CD4-positive, CD25-positive, alpha-beta regulatory T cell (primary cell): ENCODE results near the gene PAK6. TPM values are rescaled to one million over a fixed set of nuclear protein-coding genes. Genes with fewer than 3 reads are reported as not detected.

Experiments
- ATAC-seq, 2 donors: fragments of 150-1000 bp; cut with Tn5 transposase; one replicate each; pipeline ENCODE4 v1.10.0; 2021; ENCODE audit warnings: low read depth in 2 of 2, moderate number of reproducible peaks in 2 of 2, moderate library complexity in 1 of 2
- DNase-seq, 3 donors: peaks; one replicate each; pipeline versions ENCODE4 v3.0.0 to v3.0.0-alpha.2; 2012 to 2022; ENCODE audit warnings: mixed read lengths in 1 of 3
- H3K27ac ChIP-seq: one replicate; pipeline ENCODE4 v1.7.0; 2013; ENCODE audit warnings: mild to moderate bottlenecking, low read length; ENCODE audit not compliant: insufficient read depth, poor library complexity, severe bottlenecking
- H3K27me3 ChIP-seq: one replicate; pipeline ENCODE4 v1.7.0; 2013; ENCODE audit warnings: low read length; ENCODE audit not compliant: control insufficient read depth, insufficient read depth
- H3K36me3 ChIP-seq: one replicate; pipeline ENCODE4 v1.7.0; 2013; ENCODE audit warnings: mild to moderate bottlenecking, low read length, moderate library complexity; ENCODE audit not compliant: control insufficient read depth, insufficient read depth
- H3K4me1 ChIP-seq: 2 replicates; pipeline ENCODE4 v1.7.0; 2013; ENCODE audit warnings: mild to moderate bottlenecking, low read length; ENCODE audit not compliant: insufficient read depth, control insufficient read depth, poor library complexity, severe bottlenecking
- H3K4me3 ChIP-seq: one replicate; pipeline ENCODE4 v1.7.0; 2013; ENCODE audit warnings: low read depth, mild to moderate bottlenecking, low read length, moderate library complexity
- H3K9me3 ChIP-seq, 2 experiments: 1 replicate in 1 of 2; 2 replicates in 1 of 2; pipeline ENCODE4 v1.7.0; 2013; ENCODE audit warnings: low read length in 2 of 2, mild to moderate bottlenecking in 1 of 2, moderate library complexity in 1 of 2; ENCODE audit not compliant: control insufficient read depth in 2 of 2
- H3K27ac Mint-ChIP-seq, 3 donors: one replicate each; pipeline ENCODE4 v1.8.0; 2020 to 2022; ENCODE audit warnings: mild to moderate bottlenecking in 3 of 3, mixed read lengths in 3 of 3, moderate library complexity in 2 of 3
- H3K27me3 Mint-ChIP-seq: one replicate; pipeline ENCODE4 v1.8.0; 2022; ENCODE audit warnings: mild to moderate bottlenecking, mixed read lengths
- H3K36me3 Mint-ChIP-seq: one replicate; pipeline ENCODE4 v1.8.0; 2020; ENCODE audit warnings: mixed read lengths
- H3K4me1 Mint-ChIP-seq, 4 donors: one replicate each; pipeline ENCODE4 v1.8.0; 2020 to 2022; ENCODE audit warnings: mixed read lengths in 4 of 4, mild to moderate bottlenecking in 1 of 4
- H3K4me3 Mint-ChIP-seq, 4 donors: one replicate each; pipeline ENCODE4 v1.8.0; 2020 to 2022; ENCODE audit warnings: mild to moderate bottlenecking in 4 of 4, mixed read lengths in 4 of 4, moderate library complexity in 3 of 4
- H3K9me3 Mint-ChIP-seq, 7 donors: one replicate each; pipeline ENCODE4 v1.8.0; 2020 to 2022; ENCODE audit warnings: mixed read lengths in 7 of 7, mild to moderate bottlenecking in 3 of 7, moderate library complexity in 2 of 7
- polyA plus RNA-seq, 4 donors: library from polyadenylated mRNA; unstranded; fragments of 300-500 nt; fragmentation: Illumina TruSeq; gene quantifications; one replicate each; pipeline ENCODE4 v1.2.3, GENCODE V29; 2021
- total RNA-seq: library from RNA; stranded (reverse); gene quantifications from one replicate; pipeline ENCODE4 v1.2.3, GENCODE V29; 2022

PAK6 gene
- total and polyA plus RNA-seq, 5 donors from 2014 or later: not detected

DNA sequence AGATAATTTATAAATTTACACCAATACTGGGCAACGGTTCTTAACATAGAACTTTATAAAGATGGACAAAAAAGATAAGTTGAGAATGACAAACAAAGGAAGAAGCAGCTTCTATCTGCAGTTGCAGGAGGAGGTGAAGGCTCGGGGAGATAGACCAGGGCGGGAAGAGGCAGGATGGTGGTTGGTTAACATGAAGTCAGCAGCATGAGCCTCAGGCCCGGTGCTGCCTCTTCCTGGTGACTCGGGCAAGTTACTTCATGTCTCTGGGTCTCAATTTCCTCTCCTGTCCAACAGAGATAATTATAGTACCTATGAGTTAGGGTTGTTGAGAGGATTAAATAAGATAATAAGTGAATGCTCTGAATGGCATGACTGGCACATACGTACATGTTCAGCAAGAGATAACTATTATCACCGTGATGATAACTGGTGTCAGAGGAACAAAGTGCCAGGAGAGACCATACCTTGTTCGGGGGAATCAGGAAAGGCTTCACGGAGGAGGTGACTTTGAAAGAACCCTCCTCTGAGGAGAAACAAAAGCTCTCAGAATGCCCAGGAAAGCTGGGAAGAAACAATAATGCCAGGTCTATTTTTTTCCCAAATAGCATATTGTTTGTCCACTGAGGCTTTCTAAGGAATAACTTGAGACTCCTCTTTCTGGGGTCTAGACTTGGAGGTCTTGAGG, 4.4 kb downstream of the PAK6 start:
- DNase-seq (no peak), ATAC-seq (no peak)
- Mint-ChIP-seq H3K36me3 (no peaks in the 10 kb centered on the region), H3K4me1 (peaks cover 0 to 10% (median 2%) of the 10 kb centered on the region in 4 donors), H3K27ac (no peak overlapping the region), H3K27me3 (peaks cover 36% of the 10 kb centered on the region), H3K9me3 (no peaks in the 10 kb centered on the region), H3K4me3 (no peak overlapping the region)
- H3K4me3 ChIP-seq: no peak overlapping the region
- peaks cover 12% of the 10 kb centered on the region for H3K4me1 ChIP-seq
- no peaks in the 10 kb centered on the region for H3K27me3 ChIP-seq
- no peak overlapping the region for H3K27ac ChIP-seq
- no peaks in the 10 kb centered on the region for H3K9me3 ChIP-seq
- no peaks in the 10 kb centered on the region for H3K36me3 ChIP-seq

DNA sequence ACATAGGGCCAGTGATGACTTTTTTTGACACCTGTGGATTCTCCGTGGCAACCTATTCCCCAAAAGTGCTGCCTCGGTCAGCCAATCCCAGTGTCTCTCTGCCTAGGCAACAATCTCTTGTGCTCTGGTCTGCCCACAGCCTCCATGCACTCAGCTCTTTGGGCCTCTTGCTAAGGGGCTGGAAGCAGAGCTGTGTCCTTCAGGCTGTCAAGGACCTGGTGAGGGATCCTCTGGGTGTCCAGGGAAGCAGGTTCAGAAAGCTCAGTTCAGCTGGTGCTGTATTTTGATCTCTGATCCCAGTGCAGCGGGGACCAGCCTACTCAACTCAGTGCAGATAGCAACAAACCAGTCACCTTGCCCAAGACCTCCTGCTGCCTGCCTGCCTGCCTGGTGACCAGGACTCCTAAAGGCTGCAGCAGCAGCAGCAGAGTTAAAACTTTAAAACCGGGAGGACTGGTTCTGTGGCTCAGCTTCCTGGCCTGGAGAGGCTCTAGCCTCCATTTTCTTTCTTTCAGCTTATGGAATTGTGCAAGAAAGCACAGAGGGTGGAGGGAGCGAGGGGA, 6.2 kb downstream of the PAK6 start:
- Mint-ChIP-seq H3K4me1 (no peaks in the 10 kb centered on the region), H3K27ac (no peak overlapping the region), H3K4me3 (no peak overlapping the region), H3K9me3 (no peaks in the 10 kb centered on the region), H3K36me3 (no peaks in the 10 kb centered on the region), H3K27me3 (peaks cover 31% of the 10 kb centered on the region)
- ATAC-seq: no peak
- Histone ChIP-seq H3K9me3 (no peaks in the 10 kb centered on the region), H3K27ac (no peak overlapping the region), H3K4me3 (no peak overlapping the region), H3K4me1 (no peaks in the 10 kb centered on the region), H3K36me3 (no peaks in the 10 kb centered on the region), H3K27me3 (no peaks in the 10 kb centered on the region)
- DNase-seq: no peak

DNA sequence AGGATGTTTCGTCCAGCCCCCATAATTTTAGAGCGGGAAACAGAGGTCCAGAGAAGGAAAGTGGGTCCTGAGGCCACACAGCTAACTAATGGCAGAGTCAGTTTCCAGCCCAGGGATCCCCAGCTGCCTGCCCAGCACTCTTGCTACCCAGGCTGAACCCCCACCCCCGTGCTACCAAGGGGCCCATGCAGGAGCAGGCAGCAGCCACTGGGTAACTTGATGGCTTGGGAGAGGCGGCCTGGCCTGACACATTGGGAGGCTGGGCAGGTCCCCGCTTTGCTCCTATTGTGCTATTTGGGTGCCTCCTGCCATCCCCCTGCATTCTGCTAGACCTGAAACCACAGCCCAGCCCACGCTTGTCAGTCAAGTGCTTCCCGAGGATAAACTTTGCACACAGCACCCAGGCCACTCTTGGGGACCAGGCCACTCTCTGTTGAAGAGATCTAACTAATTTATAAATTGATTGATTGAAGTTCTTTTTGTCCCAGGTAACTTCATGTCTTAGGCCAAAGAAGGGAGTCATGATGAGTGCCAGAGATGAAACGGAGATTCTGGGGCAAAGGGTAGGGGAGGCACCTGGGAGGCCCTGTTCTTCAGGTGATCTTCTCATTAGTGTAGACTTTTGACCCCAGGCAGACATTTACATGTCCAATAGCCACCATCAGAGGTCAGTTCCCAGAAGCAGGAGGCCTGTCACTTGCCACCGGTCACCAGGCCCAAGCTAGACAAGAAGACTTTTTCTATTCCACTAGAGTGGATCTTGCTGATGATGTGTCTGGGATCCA, 7.0 kb downstream of the PAK6 start:
- no peaks in the 10 kb centered on the region for H3K9me3 Mint-ChIP-seq
- no peaks in the 10 kb centered on the region for H3K4me1 Mint-ChIP-seq
- H3K27me3 Mint-ChIP-seq: peaks cover 31% of the 10 kb centered on the region
- H3K4me3 Mint-ChIP-seq: no peak overlapping the region
- Histone ChIP-seq H3K27ac (no peak overlapping the region), H3K4me1 (no peaks in the 10 kb centered on the region), H3K27me3 (peaks cover 2% of the 10 kb centered on the region), H3K4me3 (no peak overlapping the region), H3K9me3 (no peaks in the 10 kb centered on the region), H3K36me3 (no peaks in the 10 kb centered on the region)
- DNase-seq (no peak), ATAC-seq (no peak)
- H3K36me3 Mint-ChIP-seq: no peaks in the 10 kb centered on the region
- H3K27ac Mint-ChIP-seq: no peak overlapping the region

DNA sequence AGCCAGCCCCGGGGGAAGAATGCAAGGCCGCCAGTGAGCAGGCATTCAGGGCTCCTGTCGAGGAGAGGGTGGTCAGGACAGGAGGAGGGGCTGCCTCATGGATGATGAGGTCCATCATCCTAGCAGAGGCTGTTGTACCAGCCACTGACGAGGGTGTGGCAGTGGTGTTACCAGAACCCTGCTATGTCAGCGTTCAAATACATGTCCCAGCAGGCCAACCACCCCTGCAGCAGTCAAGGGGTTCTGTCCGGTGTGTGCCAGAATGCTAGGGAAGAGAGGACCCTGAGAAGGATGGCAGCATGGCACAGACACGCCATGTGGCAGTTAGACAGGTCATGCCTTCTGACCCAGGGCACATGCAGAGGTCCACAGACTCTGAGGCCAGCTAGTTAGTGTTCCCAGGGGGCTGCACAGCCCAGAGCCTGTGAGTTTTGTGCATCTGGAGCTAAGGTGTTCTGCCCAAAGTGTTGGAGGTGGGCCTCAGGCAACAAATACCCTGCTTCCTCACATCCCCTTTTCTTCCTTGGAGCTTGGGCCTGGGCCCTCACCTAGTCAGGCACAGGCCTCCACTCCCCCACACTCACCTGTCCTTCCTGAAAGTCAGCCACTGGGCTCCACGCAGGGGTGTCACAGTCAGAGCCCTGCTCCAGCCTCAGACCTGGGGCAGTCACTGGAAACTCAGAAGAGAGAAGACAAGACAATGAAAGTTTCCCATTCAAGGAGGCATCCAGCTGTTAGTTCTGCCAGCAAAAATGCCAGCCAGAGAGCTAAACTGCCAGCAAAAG, 7.8 kb downstream of the PAK6 start:
- H3K27me3 Mint-ChIP-seq: peaks cover 38% of the 10 kb centered on the region
- Histone ChIP-seq H3K27me3 (peaks cover 3% of the 10 kb centered on the region), H3K27ac (no peak overlapping the region), H3K36me3 (no peaks in the 10 kb centered on the region), H3K4me1 (no peaks in the 10 kb centered on the region), H3K9me3 (no peaks in the 10 kb centered on the region), H3K4me3 (no peak overlapping the region)
- no peaks in the 10 kb centered on the region for H3K9me3 Mint-ChIP-seq
- no peak overlapping the region for H3K27ac Mint-ChIP-seq
- no peak overlapping the region for H3K4me3 Mint-ChIP-seq
- ATAC-seq (no peak), DNase-seq (no peak)
- peaks cover 0 to 7% (median 0%) of the 10 kb centered on the region in 4 donors for H3K4me1 Mint-ChIP-seq
- H3K36me3 Mint-ChIP-seq: no peaks in the 10 kb centered on the region

DNA sequence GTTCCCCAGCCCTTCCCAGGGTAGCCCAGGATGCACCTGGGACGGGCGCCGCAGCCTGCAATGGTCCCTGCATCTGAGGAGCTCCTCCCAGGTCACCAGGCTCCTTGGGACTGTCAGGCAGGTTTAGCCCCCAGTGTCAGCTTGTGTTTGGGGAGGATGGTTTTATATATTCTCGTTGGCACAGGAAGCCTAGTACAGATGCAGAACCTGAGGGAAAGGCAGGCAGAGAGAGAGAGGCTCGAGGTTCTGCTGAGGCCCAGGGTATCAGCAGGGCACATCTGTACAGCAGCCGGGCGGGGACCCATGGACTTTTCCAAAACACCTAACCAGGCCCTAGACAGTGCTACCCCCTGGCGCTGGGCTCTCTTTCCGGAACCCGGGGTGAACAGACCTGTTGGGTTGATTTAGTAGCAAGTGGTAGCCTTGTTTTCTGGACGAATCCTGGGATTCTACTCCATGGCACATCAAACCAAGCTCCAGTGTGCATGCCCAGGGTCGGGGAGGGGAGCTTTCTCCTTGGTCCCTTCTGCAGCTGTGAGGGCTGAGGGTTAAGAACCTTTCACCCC, 8.6 kb downstream of the PAK6 start:
- H3K36me3 Mint-ChIP-seq: no peaks in the 10 kb centered on the region
- peaks cover 42% of the 10 kb centered on the region for H3K27me3 Mint-ChIP-seq
- Histone ChIP-seq H3K36me3 (no peaks in the 10 kb centered on the region), H3K9me3 (no peaks in the 10 kb centered on the region), H3K27ac (no peak overlapping the region), H3K4me3 (no peak overlapping the region), H3K27me3 (peaks cover 3% of the 10 kb centered on the region), H3K4me1 (peaks cover 6% of the 10 kb centered on the region)
- DNase-seq: no peak
- no peak overlapping the region for H3K27ac Mint-ChIP-seq
- H3K4me1 Mint-ChIP-seq: peaks cover 0 to 7% (median 0%) of the 10 kb centered on the region in 4 donors
- no peaks in the 10 kb centered on the region for H3K9me3 Mint-ChIP-seq
- ATAC-seq: no peak
- no peak overlapping the region for H3K4me3 Mint-ChIP-seq

DNA sequence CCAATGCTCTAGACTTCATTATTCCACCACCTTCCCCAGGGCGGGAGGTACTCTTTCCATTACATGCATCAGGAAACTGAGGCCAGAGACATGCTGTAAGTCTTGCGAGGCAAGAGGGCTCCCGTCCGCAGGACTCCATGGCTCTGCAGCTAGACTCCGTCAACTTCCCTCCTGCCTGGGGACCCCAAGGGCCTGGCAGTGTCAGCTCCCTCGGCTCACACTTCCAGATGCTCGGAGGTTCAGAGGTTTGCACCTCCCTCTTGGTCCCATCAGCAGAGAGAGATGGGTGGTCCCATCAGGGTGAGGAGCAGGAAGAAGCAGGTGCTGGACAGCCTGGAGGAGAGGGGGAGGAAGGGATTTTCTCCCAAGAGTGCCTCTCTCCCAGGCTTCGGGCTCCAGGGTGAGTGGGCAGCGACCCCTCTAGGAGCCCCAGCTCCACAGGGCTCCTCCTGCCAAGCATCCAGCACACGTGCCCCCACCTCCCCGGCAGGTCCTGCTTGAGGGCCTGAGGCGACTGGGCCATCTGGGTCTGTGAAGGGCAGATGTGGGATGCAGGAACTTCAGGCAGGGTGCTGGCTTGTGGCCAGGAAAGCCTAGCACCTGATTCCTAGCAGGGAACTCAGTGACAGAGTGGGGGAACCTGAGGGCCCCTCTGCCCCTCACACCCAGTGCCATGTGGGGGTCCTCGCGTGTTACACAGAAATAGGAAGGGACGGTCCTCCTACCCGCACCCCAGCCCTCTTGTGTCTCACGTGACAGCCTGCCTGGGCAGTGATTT, 9.3 kb downstream of the PAK6 start:
- no peaks in the 10 kb centered on the region for H3K9me3 ChIP-seq
- H3K4me1 ChIP-seq: peaks cover 13% of the 10 kb centered on the region
- ATAC-seq (no peak), DNase-seq (no peak)
- H3K27ac ChIP-seq: no peak overlapping the region
- Mint-ChIP-seq H3K27me3 (peaks cover 47% of the 10 kb centered on the region), H3K4me1 (peaks cover 0 to 7% (median 2%) of the 10 kb centered on the region in 4 donors), H3K9me3 (no peaks in the 10 kb centered on the region), H3K27ac (no peak overlapping the region), H3K36me3 (no peaks in the 10 kb centered on the region), H3K4me3 (no peak overlapping the region)
- H3K36me3 ChIP-seq: no peaks in the 10 kb centered on the region
- peaks cover 3% of the 10 kb centered on the region for H3K27me3 ChIP-seq
- no peak overlapping the region for H3K4me3 ChIP-seq
